Fibroblast of skin of back (primary cell): ENCODE data around the gene RPUSD4. TPM values are rescaled to one million over a fixed set of nuclear protein-coding genes. Genes with fewer than 3 reads are reported as not detected.
"Not testable (repeated sequence)": the region's sequence is repeated elsewhere in the genome, so short reads cannot be mapped to it uniquely, and the experiment has no call there.

Experiments used
- DNase-seq: peaks from one replicate; pipeline ENCODE4 v3.0.0-alpha.2; 2013
- polyA plus RNA-seq, 2 experiments: library from polyadenylated mRNA; unstranded; fragments of 120-200 nt; gene quantifications; one replicate each; pipeline ENCODE4 v1.2.1, GENCODE V29; 2013; ENCODE audit not compliant: insufficient read length in 2 of 2

Gene RPUSD4
- polyA plus RNA-seq (2013, experiment 1 of 2; ENCODE audit: insufficient read length): 21.0 TPM
- 21.4 TPM for polyA plus RNA-seq (2013, experiment 2 of 2; ENCODE audit: insufficient read length)

GRCh38 chr11:126211236-126212088 is at the start of gene RPUSD4, which contains the start of gene FAM118B:
Gene RPUSD4 (minus strand): TSS chr11:126211650. CDS start chr11:126211638, 12 bp downstream.
Gene FAM118B (plus strand): TSS chr11:126211782. CDS start chr11:126235002, 23,220 bp downstream.
- DNase-seq: peak; percentile 95

- peak; percentile 38 for DNase-seq
Observed at GRCh38 chr11:126257764-126258163, 46.3 kb upstream of the RPUSD4 start.

GRCh38 chr11:126257144-126257543 is 45.7 kb upstream of the RPUSD4 start:
- DNase-seq: no peak

- no peak for DNase-seq
Observed at GRCh38 chr11:126256216-126256615, 44.8 kb upstream of the RPUSD4 start.

GRCh38 chr11:126255507-126255906 is 44.1 kb upstream of the RPUSD4 start:
- DNase-seq: not testable (repeated sequence)

- no peak for DNase-seq
Observed at GRCh38 chr11:126254819-126255218, 43.4 kb upstream of the RPUSD4 start.

GRCh38 chr11:126253265-126253664 is 41.8 kb upstream of the RPUSD4 start:
- no peak for DNase-seq

GRCh38 chr11:126246636-126247035 is 35.2 kb upstream of the RPUSD4 start:
- peak; percentile 5 for DNase-seq

- DNase-seq: peak; percentile 24
Observed at GRCh38 chr11:126233391-126233790, 21.9 kb upstream of the RPUSD4 start.

GRCh38 chr11:126232683-126233082 is 21.2 kb upstream of the RPUSD4 start:
- DNase-seq: no peak

GRCh38 chr11:126231725-126232459 is 20.4 kb upstream of the RPUSD4 start:
- DNase-seq: no peak

GRCh38 chr11:126229858-126230540 is 18.5 kb upstream of the RPUSD4 start:
- DNase-seq: no peak

GRCh38 chr11:126226334-126227084 is 15.1 kb upstream of the RPUSD4 start:
- no peak for DNase-seq

- DNase-seq: no peak
Observed at GRCh38 chr11:126225295-126225665, 13.8 kb upstream of the RPUSD4 start.

GRCh38 chr11:126224647-126225294 is 13.3 kb upstream of the RPUSD4 start:
- no peak for DNase-seq

- DNase-seq: no peak
Observed at GRCh38 chr11:126219547-126219946, 8.1 kb upstream of the RPUSD4 start.

- no peak for DNase-seq
Observed at GRCh38 chr11:126217491-126217890, 6.0 kb upstream of the RPUSD4 start.

- DNase-seq: no peak
Observed at GRCh38 chr11:126216526-126217305, 5.3 kb upstream of the RPUSD4 start.

GRCh38 chr11:126214841-126215240 is 3.4 kb upstream of the RPUSD4 start:
- DNase-seq: no peak

GRCh38 chr11:126214441-126214840 is 3.0 kb upstream of the RPUSD4 start:
- no peak for DNase-seq
